ENCODE data around the gene SLC35F1.
"Not testable (repeated sequence)": the region's sequence is repeated elsewhere in the genome, so short reads cannot be mapped to it uniquely, and the experiment has no call there.

SLC35F1 gene

GRCh38 chr6:117906958-117907600 lies at the start of gene SLC35F1:
SLC35F1 (plus strand) TSS chr6:117907264.
- peak; percentile 5 for DNase-seq

- not testable (repeated sequence) for DNase-seq
Measured at GRCh38 chr6:117858601-117859000, 48.5 kb upstream of the SLC35F1 start.

- DNase-seq: no peak
Measured at GRCh38 chr6:117861545-117861944, 45.5 kb upstream of the SLC35F1 start.

- DNase-seq: no peak
Measured at GRCh38 chr6:117866561-117866960, 40.5 kb upstream of the SLC35F1 start.

- DNase-seq: no peak
Measured at GRCh38 chr6:117870486-117871242, 36.4 kb upstream of the SLC35F1 start.

GRCh38 chr6:117880824-117881223 lies 26.2 kb upstream of the SLC35F1 start:
- DNase-seq: no peak

- no peak for DNase-seq
Measured at GRCh38 chr6:117890172-117890571, 16.9 kb upstream of the SLC35F1 start.

- DNase-seq: peak; percentile 11
Measured at GRCh38 chr6:117906507-117906957, 532 bp upstream of the SLC35F1 start.

- DNase-seq: no peak
Measured at GRCh38 chr6:117907601-117908245, 659 bp downstream of the SLC35F1 start.

GRCh38 chr6:117908246-117909068 lies 1.4 kb downstream of the SLC35F1 start:
- no peak for DNase-seq

GRCh38 chr6:117909638-117910037 lies 2.6 kb downstream of the SLC35F1 start:
- DNase-seq: no peak

- no peak for DNase-seq
Measured at GRCh38 chr6:117910549-117910948, 3.5 kb downstream of the SLC35F1 start.

- DNase-seq: no peak
Measured at GRCh38 chr6:117911150-117911549, 4.1 kb downstream of the SLC35F1 start.

- DNase-seq: no peak
Measured at GRCh38 chr6:117911660-117912059, 4.6 kb downstream of the SLC35F1 start.

GRCh38 chr6:117915846-117916245 lies 8.8 kb downstream of the SLC35F1 start:
- DNase-seq: no peak

- no peak for DNase-seq
Measured at GRCh38 chr6:117916483-117916882, 9.4 kb downstream of the SLC35F1 start.

GRCh38 chr6:117917176-117917575 lies 10.1 kb downstream of the SLC35F1 start:
- DNase-seq: no peak

GRCh38 chr6:117918454-117918853 lies 11.4 kb downstream of the SLC35F1 start:
- DNase-seq: no peak

GRCh38 chr6:117919275-117919674 lies 12.2 kb downstream of the SLC35F1 start:
- no peak for DNase-seq

GRCh38 chr6:117919775-117920729 lies 13.0 kb downstream of the SLC35F1 start:
- DNase-seq: no peak

GRCh38 chr6:117924690-117925089 lies 17.6 kb downstream of the SLC35F1 start:
- no peak for DNase-seq

- DNase-seq: no peak
Measured at GRCh38 chr6:117927866-117928265, 20.8 kb downstream of the SLC35F1 start.
